Activated effector memory CD4-positive, alpha-beta T cell treated with Interleukin-2 at 50 U/mL for 16 hours (primary cell): ENCODE measurements around the gene CCL24.
"Not testable (repeated sequence)": the region's sequence is repeated elsewhere in the genome, so short reads cannot be mapped to it uniquely, and the experiment has no call there.

ENCODE experiments used
- DNase-seq: peaks from one replicate; pipeline ENCODE4 v3.0.0-alpha.2; 2020

CCL24 gene

GRCh38 chr7:75813781-75814236 is at the start of gene CCL24:
TSS of gene CCL24 (minus strand) at chr7:75813806. CDS start at chr7:75813715, 91 bp downstream.
- no peak for DNase-seq

GRCh38 chr7:75861636-75862035 is 48.0 kb upstream of the CCL24 start:
- DNase-seq, result no peak

- no peak for DNase-seq
Observed at GRCh38 chr7:75858410-75858809, 44.8 kb upstream of the CCL24 start.

GRCh38 chr7:75856536-75856935 is 42.9 kb upstream of the CCL24 start:
- DNase-seq, result no peak

- not testable (repeated sequence) for DNase-seq
Observed at GRCh38 chr7:75854813-75855345, 41.3 kb upstream of the CCL24 start.

- no peak for DNase-seq
Observed at GRCh38 chr7:75854233-75854632, 40.6 kb upstream of the CCL24 start.

GRCh38 chr7:75850235-75850634 is 36.6 kb upstream of the CCL24 start:
- DNase-seq, result no peak

- DNase-seq, result no peak
Observed at GRCh38 chr7:75849573-75849972, 36.0 kb upstream of the CCL24 start.

GRCh38 chr7:75847707-75848106 is 34.1 kb upstream of the CCL24 start:
- DNase-seq, result no peak

GRCh38 chr7:75845132-75845531 is 31.5 kb upstream of the CCL24 start:
- DNase-seq, result not testable (repeated sequence)

GRCh38 chr7:75844158-75844557 is 30.6 kb upstream of the CCL24 start:
- no peak for DNase-seq

GRCh38 chr7:75843613-75844116 is 30.1 kb upstream of the CCL24 start:
- no peak for DNase-seq

- no peak for DNase-seq
Observed at GRCh38 chr7:75842836-75843446, 29.3 kb upstream of the CCL24 start.

- no peak for DNase-seq
Observed at GRCh38 chr7:75840029-75840428, 26.4 kb upstream of the CCL24 start.

- not testable (repeated sequence) for DNase-seq
Observed at GRCh38 chr7:75838281-75838930, 24.8 kb upstream of the CCL24 start.

GRCh38 chr7:75836798-75837197 is 23.2 kb upstream of the CCL24 start:
- DNase-seq, result no peak

GRCh38 chr7:75835688-75836285 is 22.2 kb upstream of the CCL24 start:
- DNase-seq, result no peak

GRCh38 chr7:75833662-75834061 is 20.1 kb upstream of the CCL24 start:
- DNase-seq, result not testable (repeated sequence)

- DNase-seq, result no peak
Observed at GRCh38 chr7:75830978-75831377, 17.4 kb upstream of the CCL24 start.

- not testable (repeated sequence) for DNase-seq
Observed at GRCh38 chr7:75829656-75830055, 16.1 kb upstream of the CCL24 start.

GRCh38 chr7:75823198-75823910 is 9.7 kb upstream of the CCL24 start:
- no peak for DNase-seq

- DNase-seq, result no peak
Observed at GRCh38 chr7:75820688-75821087, 7.1 kb upstream of the CCL24 start.

GRCh38 chr7:75819711-75820110 is 6.1 kb upstream of the CCL24 start:
- no peak for DNase-seq
